CD4-positive, CD25-positive, alpha-beta regulatory T cell (primary cell): ENCODE data around the gene JCAD. TPM values are rescaled to one million over a fixed set of nuclear protein-coding genes. Genes with fewer than 3 reads are reported as not detected.
"Not testable (repeated sequence)": the region's sequence is repeated elsewhere in the genome, so short reads cannot be mapped to it uniquely, and the experiment has no call there.

ENCODE experiments used
- ATAC-seq, 2 donors: fragments of 150-1000 bp; cut with Tn5 transposase; one replicate each; pipeline ENCODE4 v1.10.0; 2021; ENCODE audit warnings: low read depth in 2 of 2, moderate number of reproducible peaks in 2 of 2, moderate library complexity in 1 of 2
- DNase-seq, 3 donors: peaks; one replicate each; pipeline versions ENCODE4 v3.0.0 to v3.0.0-alpha.2; 2012 to 2022; ENCODE audit warnings: mixed read lengths in 1 of 3
- H3K27ac ChIP-seq: one replicate; pipeline ENCODE4 v1.7.0; 2013; ENCODE audit warnings: mild to moderate bottlenecking, low read length; ENCODE audit not compliant: insufficient read depth, poor library complexity, severe bottlenecking
- H3K27me3 ChIP-seq: one replicate; pipeline ENCODE4 v1.7.0; 2013; ENCODE audit warnings: low read length; ENCODE audit not compliant: control insufficient read depth, insufficient read depth
- H3K36me3 ChIP-seq: one replicate; pipeline ENCODE4 v1.7.0; 2013; ENCODE audit warnings: mild to moderate bottlenecking, low read length, moderate library complexity; ENCODE audit not compliant: control insufficient read depth, insufficient read depth
- H3K4me1 ChIP-seq: 2 replicates; pipeline ENCODE4 v1.7.0; 2013; ENCODE audit warnings: mild to moderate bottlenecking, low read length; ENCODE audit not compliant: insufficient read depth, control insufficient read depth, poor library complexity, severe bottlenecking
- H3K4me3 ChIP-seq: one replicate; pipeline ENCODE4 v1.7.0; 2013; ENCODE audit warnings: low read depth, mild to moderate bottlenecking, low read length, moderate library complexity
- H3K9me3 ChIP-seq, 2 experiments: 1 replicate in 1 of 2; 2 replicates in 1 of 2; pipeline ENCODE4 v1.7.0; 2013; ENCODE audit warnings: low read length in 2 of 2, mild to moderate bottlenecking in 1 of 2, moderate library complexity in 1 of 2; ENCODE audit not compliant: control insufficient read depth in 2 of 2
- H3K27ac Mint-ChIP-seq, 3 donors: one replicate each; pipeline ENCODE4 v1.8.0; 2020 to 2022; ENCODE audit warnings: mild to moderate bottlenecking in 3 of 3, mixed read lengths in 3 of 3, moderate library complexity in 2 of 3
- H3K27me3 Mint-ChIP-seq: one replicate; pipeline ENCODE4 v1.8.0; 2022; ENCODE audit warnings: mild to moderate bottlenecking, mixed read lengths
- H3K36me3 Mint-ChIP-seq: one replicate; pipeline ENCODE4 v1.8.0; 2020; ENCODE audit warnings: mixed read lengths
- H3K4me1 Mint-ChIP-seq, 4 donors: one replicate each; pipeline ENCODE4 v1.8.0; 2020 to 2022; ENCODE audit warnings: mixed read lengths in 4 of 4, mild to moderate bottlenecking in 1 of 4
- H3K4me3 Mint-ChIP-seq, 4 donors: one replicate each; pipeline ENCODE4 v1.8.0; 2020 to 2022; ENCODE audit warnings: mild to moderate bottlenecking in 4 of 4, mixed read lengths in 4 of 4, moderate library complexity in 3 of 4
- H3K9me3 Mint-ChIP-seq, 7 donors: one replicate each; pipeline ENCODE4 v1.8.0; 2020 to 2022; ENCODE audit warnings: mixed read lengths in 7 of 7, mild to moderate bottlenecking in 3 of 7, moderate library complexity in 2 of 7
- polyA plus RNA-seq, 4 donors: library from polyadenylated mRNA; unstranded; fragments of 300-500 nt; fragmentation: Illumina TruSeq; gene quantifications; one replicate each; pipeline ENCODE4 v1.2.3, GENCODE V29; 2021
- total RNA-seq: library from RNA; stranded (reverse); gene quantifications from one replicate; pipeline ENCODE4 v1.2.3, GENCODE V29; 2022

Gene JCAD
- total and polyA plus RNA-seq, 5 donors from 2014 or later: 0.05 TPM; not detected in 4

DNA sequence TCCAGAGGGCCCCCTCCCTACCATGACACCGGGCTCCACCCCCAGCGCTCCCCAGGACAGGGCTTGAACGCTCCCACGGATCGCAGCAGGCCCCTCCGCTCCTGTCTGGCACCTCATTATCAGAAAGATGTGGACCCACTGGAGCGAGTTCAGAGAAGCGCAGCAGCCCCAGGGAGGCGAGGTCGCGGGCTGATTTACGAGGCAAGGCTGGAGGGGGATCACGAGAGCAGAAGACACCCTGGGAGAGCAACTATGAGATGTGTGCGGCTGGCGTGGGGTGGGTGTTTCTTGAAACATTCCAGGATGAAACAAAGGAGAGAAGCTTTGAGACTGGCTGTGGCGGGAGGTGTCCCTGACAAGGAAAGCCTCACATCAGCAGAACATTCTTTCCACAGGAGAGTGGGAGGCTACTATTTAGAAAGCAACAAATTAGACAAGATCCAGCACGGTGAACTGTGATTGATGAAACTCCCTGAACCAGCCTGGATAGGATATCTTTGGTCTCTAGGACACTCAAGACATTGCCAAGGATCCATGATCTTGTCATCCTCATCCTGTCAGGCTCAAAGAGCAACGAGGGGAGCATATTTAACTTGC lies 66.0 kb downstream of the JCAD start:
- Mint-ChIP-seq H3K36me3 (no peaks in the 10 kb centered on the region), H3K27ac (no peak overlapping the region), H3K9me3 (no peaks in the 10 kb centered on the region), H3K27me3 (peaks cover 15% of the 10 kb centered on the region), H3K4me1 (no peaks in the 10 kb centered on the region), H3K4me3 (no peak overlapping the region)
- DNase-seq (no peak), ATAC-seq (no peak)
- H3K4me3 ChIP-seq: no peak overlapping the region
- H3K27me3 ChIP-seq: peaks cover 15% of the 10 kb centered on the region
- H3K4me1 ChIP-seq: no peaks in the 10 kb centered on the region
- no peaks in the 10 kb centered on the region for H3K9me3 ChIP-seq
- H3K27ac ChIP-seq: no peak overlapping the region
- no peaks in the 10 kb centered on the region for H3K36me3 ChIP-seq

DNA sequence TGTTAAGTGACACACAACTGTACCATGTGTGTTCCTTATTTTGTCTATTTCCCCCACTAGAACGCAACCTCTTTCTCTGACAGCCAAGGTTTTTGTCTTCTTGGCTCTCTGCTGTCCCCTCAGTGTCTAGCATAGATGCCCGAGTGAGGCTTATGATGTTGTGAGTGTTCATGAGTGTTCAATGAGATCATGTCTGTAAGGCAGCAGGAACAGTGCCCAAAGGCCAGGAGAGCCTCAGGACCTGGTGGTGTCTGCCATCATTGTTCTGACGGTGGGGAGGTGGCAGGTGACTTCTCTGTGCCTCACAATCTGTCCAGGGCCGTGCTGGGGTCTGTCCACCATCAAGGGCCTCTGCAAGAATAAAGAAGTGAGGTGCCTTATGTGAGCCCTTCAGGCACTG lies 66.5 kb downstream of the JCAD start:
- Mint-ChIP-seq H3K27me3 (peaks cover 15% of the 10 kb centered on the region), H3K4me1 (no peaks in the 10 kb centered on the region), H3K9me3 (no peaks in the 10 kb centered on the region), H3K27ac (no peak overlapping the region), H3K36me3 (no peaks in the 10 kb centered on the region), H3K4me3 (no peak overlapping the region)
- no peak for DNase-seq
- no peak for ATAC-seq
- Histone ChIP-seq H3K4me1 (no peaks in the 10 kb centered on the region), H3K27ac (no peak overlapping the region), H3K27me3 (peaks cover 15% of the 10 kb centered on the region), H3K4me3 (no peak overlapping the region), H3K36me3 (no peaks in the 10 kb centered on the region), H3K9me3 (no peaks in the 10 kb centered on the region)

DNA sequence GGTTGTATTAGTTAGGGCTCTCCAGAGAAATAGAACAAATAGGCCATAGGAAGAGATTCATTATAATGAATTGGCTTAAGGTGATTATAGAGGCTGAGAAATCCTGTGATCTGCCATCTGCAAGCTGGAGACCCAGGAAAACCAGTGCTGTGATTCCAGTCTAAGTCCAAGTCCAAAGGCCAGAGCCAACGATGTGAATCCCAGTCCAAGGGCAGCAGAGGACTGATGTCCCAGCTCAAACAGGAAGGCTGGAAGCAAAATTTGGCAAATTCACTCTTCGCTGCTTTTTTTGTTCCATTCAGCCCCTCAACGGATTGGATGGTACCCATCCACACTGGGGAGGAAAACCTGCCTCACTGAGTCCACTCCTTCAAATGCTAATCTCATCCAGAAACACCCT lies 68.0 kb downstream of the JCAD start:
- H3K27ac ChIP-seq: no peak overlapping the region
- H3K36me3 ChIP-seq: no peaks in the 10 kb centered on the region
- H3K4me3 Mint-ChIP-seq: no peak overlapping the region
- no peaks in the 10 kb centered on the region for H3K4me1 Mint-ChIP-seq
- H3K4me3 ChIP-seq: no peak overlapping the region
- H3K9me3 Mint-ChIP-seq: peaks cover 0 to 2% (median 0%) of the 10 kb centered on the region in 7 donors
- H3K36me3 Mint-ChIP-seq: no peaks in the 10 kb centered on the region
- ATAC-seq (no peak), DNase-seq (no peak)
- H3K27me3 ChIP-seq: peaks cover 8% of the 10 kb centered on the region
- no peaks in the 10 kb centered on the region for H3K4me1 ChIP-seq
- no peaks in the 10 kb centered on the region for H3K9me3 ChIP-seq
- no peak overlapping the region for H3K27ac Mint-ChIP-seq
- H3K27me3 Mint-ChIP-seq: peaks cover 15% of the 10 kb centered on the region

DNA sequence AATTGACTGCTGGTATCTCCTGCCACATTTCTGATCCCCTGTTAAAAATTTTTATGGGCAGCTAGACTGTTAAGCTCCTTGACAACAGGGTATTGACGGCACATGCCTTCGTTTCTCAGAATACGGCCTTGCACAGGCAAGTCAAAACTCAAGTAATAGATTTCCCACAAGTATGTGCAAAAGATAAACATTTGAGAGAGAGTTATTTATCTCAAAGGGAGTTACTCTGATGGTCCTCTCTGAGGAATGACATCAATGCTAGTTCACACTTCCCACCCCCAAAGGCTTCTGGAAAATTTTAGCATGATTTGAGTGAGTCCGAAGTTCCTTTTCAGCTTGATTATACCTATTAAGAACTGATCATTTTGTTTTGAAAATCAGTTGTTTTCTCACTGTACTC lies 71.9 kb downstream of the JCAD start:
- H3K27ac ChIP-seq: no peak overlapping the region

DNA sequence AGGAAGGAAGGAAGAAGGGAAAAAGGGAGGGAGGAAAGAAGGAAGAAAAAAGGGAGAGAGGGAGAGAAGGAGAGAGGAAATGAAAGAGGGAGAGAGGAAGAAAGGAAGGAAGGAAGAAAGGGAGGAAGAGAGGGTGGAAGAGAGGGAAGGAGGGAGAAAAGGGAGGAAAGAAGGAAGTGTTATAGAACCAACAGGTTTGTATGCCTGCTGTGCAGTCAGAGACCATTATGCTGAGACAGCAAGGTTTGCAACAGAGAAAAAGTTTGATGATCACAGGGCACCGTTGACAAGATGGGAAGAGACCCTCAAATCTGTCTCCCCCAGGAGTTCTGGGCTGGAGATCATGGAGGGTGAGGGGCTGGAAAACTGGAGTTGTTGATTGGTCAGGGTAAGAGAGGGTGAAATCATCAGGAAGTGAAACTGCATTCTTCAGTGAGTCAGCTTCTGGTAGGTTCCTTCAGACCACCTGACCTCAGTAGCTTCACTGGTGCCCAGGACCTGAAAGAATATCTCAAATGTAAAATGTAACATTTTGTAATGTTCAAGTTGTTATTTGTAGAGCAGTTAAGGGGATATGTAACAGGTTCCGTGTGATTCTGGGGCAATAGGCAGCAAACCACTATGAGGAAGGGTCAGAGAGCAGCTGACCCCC lies 76.3 kb downstream of the JCAD start:
- Histone ChIP-seq H3K9me3 (peaks cover 5 to 6% of the 10 kb centered on the region in 2 experiments), H3K4me1 (no peaks in the 10 kb centered on the region), H3K4me3 (no peak overlapping the region), H3K36me3 (no peaks in the 10 kb centered on the region), H3K27ac (no peak overlapping the region), H3K27me3 (peaks cover 4% of the 10 kb centered on the region)
- Mint-ChIP-seq H3K36me3 (no peaks in the 10 kb centered on the region), H3K27ac (no peak overlapping the region), H3K27me3 (no peaks in the 10 kb centered on the region), H3K4me1 (no peaks in the 10 kb centered on the region), H3K9me3 (peaks cover 0 to 16% (median 4%) of the 10 kb centered on the region in 7 donors), H3K4me3 (no peak overlapping the region)
- no peak for ATAC-seq
- DNase-seq: no peak

More for the DNA sequence above, 71.9 kb downstream of the JCAD start:
- H3K27me3 ChIP-seq: peaks cover 4% of the 10 kb centered on the region
- no peak overlapping the region for H3K4me3 ChIP-seq
- Mint-ChIP-seq H3K4me1 (no peaks in the 10 kb centered on the region), H3K27ac (no peak overlapping the region), H3K27me3 (no peaks in the 10 kb centered on the region), H3K4me3 (no peak overlapping the region), H3K36me3 (no peaks in the 10 kb centered on the region), H3K9me3 (peaks cover 0 to 12% (median 4%) of the 10 kb centered on the region in 7 donors)
- H3K36me3 ChIP-seq: no peaks in the 10 kb centered on the region
- H3K9me3 ChIP-seq: peaks cover 5 to 6% of the 10 kb centered on the region in 2 experiments
- ATAC-seq: no peak
- H3K4me1 ChIP-seq: no peaks in the 10 kb centered on the region
- DNase-seq: no peak

DNA sequence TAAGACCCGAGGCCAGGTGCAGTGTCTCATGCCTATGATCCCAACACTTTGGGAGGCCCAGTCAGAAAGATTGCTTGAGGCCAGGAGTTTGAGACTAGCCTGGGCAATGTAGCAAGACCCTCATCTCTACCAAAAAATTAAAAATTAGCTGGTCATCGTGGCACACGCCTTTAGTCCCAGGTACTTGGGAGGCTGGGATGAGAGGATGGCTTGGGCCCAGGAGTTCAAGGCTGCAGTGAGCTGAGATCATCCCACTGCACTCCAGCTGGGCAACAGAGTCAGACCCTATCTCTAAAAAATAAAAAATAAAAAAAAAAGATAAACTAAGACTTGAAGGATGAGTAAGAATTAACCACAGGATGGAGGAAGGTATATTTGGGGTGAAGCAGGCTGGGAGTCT lies 77.9 kb downstream of the JCAD start:
- Mint-ChIP-seq H3K36me3 (no peaks in the 10 kb centered on the region), H3K4me3 (no peak overlapping the region), H3K27ac (no peak overlapping the region), H3K9me3 (peaks cover 0 to 15% (median 4%) of the 10 kb centered on the region in 7 donors), H3K27me3 (no peaks in the 10 kb centered on the region), H3K4me1 (no peaks in the 10 kb centered on the region)
- Histone ChIP-seq H3K4me1 (no peaks in the 10 kb centered on the region), H3K27ac (no peak overlapping the region), H3K4me3 (no peak overlapping the region), H3K27me3 (peaks cover 2% of the 10 kb centered on the region), H3K9me3 (peaks cover 5 to 6% of the 10 kb centered on the region in 2 experiments), H3K36me3 (no peaks in the 10 kb centered on the region)
- ATAC-seq (no peak), DNase-seq (no peak)

DNA sequence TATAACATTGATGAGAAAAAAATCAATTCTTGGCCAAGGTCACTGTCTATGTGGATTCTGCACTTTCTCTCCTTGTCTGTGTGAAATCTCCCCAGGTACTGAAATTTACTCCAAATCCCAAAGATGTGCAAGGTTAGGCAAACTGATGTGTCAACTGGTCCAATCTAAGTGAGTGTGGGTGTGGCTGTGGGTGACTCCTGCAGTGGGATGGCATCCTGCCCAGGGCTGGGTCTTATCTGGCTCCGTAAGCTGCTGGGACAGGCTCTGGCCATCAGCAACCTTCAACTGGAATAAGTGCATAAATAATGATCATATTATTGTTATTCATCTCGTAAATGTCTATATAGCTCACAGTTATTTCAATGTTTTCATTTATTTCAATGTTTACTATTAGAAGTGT lies 79.3 kb downstream of the JCAD start:
- DNase-seq: no peak
- no peak for ATAC-seq
- H3K4me3 ChIP-seq: no peak overlapping the region
- Mint-ChIP-seq H3K4me3 (no peak overlapping the region), H3K9me3 (peaks cover 0 to 15% (median 7%) of the 10 kb centered on the region in 7 donors), H3K36me3 (no peaks in the 10 kb centered on the region), H3K4me1 (no peaks in the 10 kb centered on the region), H3K27me3 (no peaks in the 10 kb centered on the region), H3K27ac (no peak overlapping the region)
- H3K4me1 ChIP-seq: no peaks in the 10 kb centered on the region
- H3K27me3 ChIP-seq: peaks cover 2% of the 10 kb centered on the region
- H3K9me3 ChIP-seq: peaks cover 5 to 6% of the 10 kb centered on the region in 2 experiments
- no peaks in the 10 kb centered on the region for H3K36me3 ChIP-seq
- H3K27ac ChIP-seq: no peak overlapping the region

DNA sequence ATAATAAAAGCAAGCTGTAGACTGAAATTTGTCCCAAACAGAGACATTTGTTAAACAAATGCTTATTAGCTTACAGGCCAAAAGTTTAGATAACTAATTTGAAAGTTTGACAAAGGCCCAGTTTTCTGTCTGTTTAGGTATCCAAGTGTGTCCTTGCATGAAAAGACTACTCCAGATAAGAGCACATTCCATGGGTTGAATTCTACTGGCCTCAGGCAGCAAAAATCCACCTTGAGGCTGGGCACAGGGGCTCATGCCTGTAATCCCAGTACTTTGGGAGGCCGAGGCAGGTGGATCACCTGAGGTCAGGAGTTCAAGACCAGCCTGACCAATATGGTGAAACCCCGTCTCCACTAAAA lies 80.0 kb downstream of the JCAD start:
- not testable (repeated sequence) for H3K4me1 Mint-ChIP-seq

More for the DNA sequence above, 80.0 kb downstream of the JCAD start:
- H3K4me3 Mint-ChIP-seq, H3K27me3 ChIP-seq, ATAC-seq, H3K9me3 ChIP-seq, H3K4me1 ChIP-seq, H3K27ac Mint-ChIP-seq, H3K27me3 Mint-ChIP-seq, H3K4me3 ChIP-seq, DNase-seq, H3K36me3 ChIP-seq, H3K27ac ChIP-seq, H3K36me3 Mint-ChIP-seq: not testable (repeated sequence)
- peaks cover 0 to 21% (median 7%) of the 10 kb centered on the region in 7 donors for H3K9me3 Mint-ChIP-seq
